ENCODE results near the gene CNR1.

DNA sequence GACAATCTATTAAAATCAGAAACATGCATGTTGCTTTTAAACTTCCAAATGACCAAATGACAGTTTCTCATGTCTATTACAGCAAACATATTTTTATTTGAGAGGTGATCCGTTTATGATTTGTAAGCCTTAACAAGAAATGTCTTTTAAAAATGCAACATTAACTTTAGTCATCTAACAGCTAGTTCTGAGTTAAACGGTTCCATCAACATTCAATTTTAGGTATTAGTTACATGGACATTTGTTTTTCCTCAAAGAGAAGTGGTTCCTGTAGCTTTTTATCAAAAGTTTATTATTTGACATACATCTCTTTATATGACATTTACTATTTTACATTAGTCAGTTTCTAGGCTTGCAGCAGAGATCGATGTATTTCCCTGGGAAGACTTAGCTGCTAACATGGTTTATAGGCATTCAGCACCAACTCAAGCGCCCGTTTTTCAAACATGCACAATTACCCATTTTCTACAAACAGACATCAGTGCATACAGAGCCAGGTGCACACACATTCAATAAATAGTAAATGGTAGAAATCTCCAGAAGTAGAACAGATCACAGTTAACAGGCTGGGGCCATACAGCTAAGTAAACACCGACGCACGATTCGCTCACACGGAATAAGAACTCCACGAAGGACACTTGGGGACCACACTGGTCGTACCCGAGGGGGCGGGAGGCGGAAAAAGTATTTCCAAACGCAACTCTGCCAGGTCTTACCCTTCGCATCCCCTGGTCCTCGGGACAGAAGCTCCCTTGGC is 882 bp downstream of the CNR1 start:
- no peak for TF ChIP-seq POLR2A (IDR thresholded peaks at IDR 0.05)
- TF ChIP-seq, protein P1, sequence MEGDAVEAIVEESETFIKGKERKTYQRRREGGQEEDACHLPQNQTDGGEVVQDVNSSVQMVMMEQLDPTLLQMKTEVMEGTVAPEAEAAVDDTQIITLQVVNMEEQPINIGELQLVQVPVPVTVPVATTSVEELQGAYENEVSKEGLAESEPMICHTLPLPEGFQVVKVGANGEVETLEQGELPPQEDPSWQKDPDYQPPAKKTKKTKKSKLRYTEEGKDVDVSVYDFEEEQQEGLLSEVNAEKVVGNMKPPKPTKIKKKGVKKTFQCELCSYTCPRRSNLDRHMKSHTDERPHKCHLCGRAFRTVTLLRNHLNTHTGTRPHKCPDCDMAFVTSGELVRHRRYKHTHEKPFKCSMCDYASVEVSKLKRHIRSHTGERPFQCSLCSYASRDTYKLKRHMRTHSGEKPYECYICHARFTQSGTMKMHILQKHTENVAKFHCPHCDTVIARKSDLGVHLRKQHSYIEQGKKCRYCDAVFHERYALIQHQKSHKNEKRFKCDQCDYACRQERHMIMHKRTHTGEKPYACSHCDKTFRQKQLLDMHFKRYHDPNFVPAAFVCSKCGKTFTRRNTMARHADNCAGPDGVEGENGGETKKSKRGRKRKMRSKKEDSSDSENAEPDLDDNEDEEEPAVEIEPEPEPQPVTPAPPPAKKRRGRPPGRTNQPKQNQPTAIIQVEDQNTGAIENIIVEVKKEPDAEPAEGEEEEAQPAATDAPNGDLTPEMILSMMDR (IDR thresholded peaks at IDR 0.05) = no peak

All from Peyer's patch (tissue), 4 donors.